HCT116 (cell line): Measurements from ENCODE around the gene PRXL2A. TPM values are rescaled to one million over a fixed set of nuclear protein-coding genes. Genes with fewer than 3 reads are reported as not detected.
"Not testable (repeated sequence)": the region's sequence is repeated elsewhere in the genome, so short reads cannot be mapped to it uniquely, and the experiment has no call there.

Experiments
- ATAC-seq: fragments of 200-7000 bp; cut with Tn5 transposase; 2 replicates; pipeline ENCODE4 v1.9.1; 2020; ENCODE audit warnings: mild to moderate bottlenecking, moderate library complexity
- BruUV-seq: library from RNA; stranded (reverse); fragments of 400-500 nt; replicated peaks from 2 replicates; lab custom pipeline; 2021; lab: Mats Ljungman, UMichigan
- CTCF ChIA-PET: fragments of 300-600 bp; sonication (Branson Sonifier 250); formaldehyde crosslinking; loops from one replicate; lab custom pipeline; 2021; ENCODE audit warnings: antibody characterized with exemption; lab: Charles Lee
- POLR2A ChIA-PET: fragments of 300-600, 350-600 bp; sonication (Branson Sonifier 250); formaldehyde crosslinking; loops from one replicate; lab custom pipeline; 2021; ENCODE audit warnings: antibody characterized with exemption; lab: Charles Lee
- RAD21 ChIA-PET, 2 experiments: fragments of 300-600 bp; sonication (Branson Sonifier 250); formaldehyde crosslinking; loops; one replicate each; lab custom pipeline; 2023; ENCODE audit warnings: low total read pairs in 2 of 2; ENCODE audit not compliant: uncharacterized antibody in 2 of 2, unreplicated experiment in 2 of 2, low non-redundant PET in 1 of 2; lab: Charles Lee
- DNase-seq: peaks from one replicate; pipeline ENCODE4 v3.0.0-alpha.2; 2010; ENCODE audit warnings: low read depth, low spot score
- H2AFZ ChIP-seq: fragments of 200-600 bp; shearing (Covaris generic), sonication (generic); 2 replicates; pipeline ENCODE4 v1.6.1; 2017; ENCODE audit warnings: low read depth, mixed run types, mixed read lengths, antibody characterized with exemption, low read length; ENCODE audit not compliant: poor library complexity, severe bottlenecking
- H3K27ac ChIP-seq: 2 replicates; pipeline ENCODE4 v1.5.1; 2012; ENCODE audit warnings: low read depth, low read length
- H3K27me3 ChIP-seq: fragments of 200-600 bp; sonication (generic); 2 replicates; pipeline ENCODE4 v1.6.1; 2016; ENCODE audit warnings: mixed run types, low read length, mixed read lengths; ENCODE audit not compliant: insufficient read depth
- H3K36me3 ChIP-seq, 2 experiments: fragments of 200-500 bp in 1 of 2; fragments of 200-600 bp in 1 of 2; sonication (Bioruptor generic) in 1 of 2; sonication (generic) in 1 of 2; 2 replicates each; pipeline versions ENCODE4 v1.5.1 to v1.6.1; 2014 to 2016; ENCODE audit warnings: low read length in 2 of 2, inconsistent platforms in 1 of 2, mixed read lengths in 1 of 2, mixed run types in 1 of 2; ENCODE audit not compliant: insufficient read depth in 2 of 2, control insufficient read depth in 1 of 2
- H3K4me1 ChIP-seq, 2 experiments: fragments of 200-600 bp in 1 of 2; sonication (generic) in 1 of 2; 2 replicates each; pipeline versions ENCODE4 v1.5.1 to v1.6.1; 2012 to 2017; ENCODE audit warnings: low read length in 2 of 2, inconsistent platforms in 1 of 2, mild to moderate bottlenecking in 1 of 2, mixed read lengths in 1 of 2, mixed run types in 1 of 2, moderate library complexity in 1 of 2; ENCODE audit not compliant: insufficient read depth in 2 of 2, control insufficient read depth in 1 of 2
- H3K4me2 ChIP-seq: fragments of 200-600 bp; sonication (generic); 2 replicates; pipeline ENCODE4 v1.6.1; 2017; ENCODE audit warnings: mixed run types, low read length, mixed read lengths
- H3K4me3 ChIP-seq, 2 experiments: fragments of 200-600 bp in 1 of 2; sonication (generic) in 1 of 2; replicated peaks in 1 of 2; 2 replicates each; pipeline ENCODE4 v1.5.1; 2011 to 2016; ENCODE audit warnings: low read length in 2 of 2, control low read depth in 1 of 2, low read depth in 1 of 2, mild to moderate bottlenecking in 1 of 2, mixed read lengths in 1 of 2, mixed run types in 1 of 2
- H3K79me2 ChIP-seq: fragments of 200-600 bp; sonication (generic); 2 replicates; pipeline ENCODE4 v1.6.1; 2017; ENCODE audit warnings: mild to moderate bottlenecking, mixed run types, low read length, moderate library complexity, mixed read lengths; ENCODE audit not compliant: insufficient read depth
- H3K9ac ChIP-seq: fragments of 200-600 bp; sonication (generic); 2 replicates; pipeline ENCODE4 v1.6.1; 2016; ENCODE audit warnings: low read length, mixed read lengths
- H3K9me2 ChIP-seq: fragments of 200-600 bp; sonication (generic), shearing (Covaris generic); 2 replicates; pipeline ENCODE4 v1.6.1; 2017; ENCODE audit warnings: mixed run types, mild to moderate bottlenecking, moderate library complexity; ENCODE audit not compliant: insufficient read depth
- H3K9me3 ChIP-seq, 2 experiments: fragments of 200-500 bp in 1 of 2; fragments of 200-600 bp in 1 of 2; sonication (Bioruptor generic) in 1 of 2; sonication (generic) in 1 of 2; 2 replicates each; pipeline ENCODE4 v1.6.1; 2014 to 2017; ENCODE audit warnings: low read length in 2 of 2, mixed read lengths in 2 of 2, inconsistent platforms in 1 of 2, low read depth in 1 of 2, mild to moderate bottlenecking in 1 of 2, mixed run types in 1 of 2, moderate library complexity in 1 of 2; ENCODE audit not compliant: control insufficient read depth in 1 of 2, insufficient read depth in 1 of 2
- H4K20me1 ChIP-seq: fragments of 200-600 bp; sonication (generic), shearing (Covaris generic); 2 replicates; pipeline ENCODE4 v1.6.1; 2017; ENCODE audit warnings: mixed run types, mild to moderate bottlenecking, moderate library complexity; ENCODE audit not compliant: insufficient read depth
- CBX3 ChIP-seq: IDR thresholded peaks from 2 replicates; pipeline ENCODE4 v1.6.1; 2012; ENCODE audit warnings: low read depth
- CEBPB ChIP-seq: IDR thresholded peaks from 2 replicates; pipeline ENCODE4 v1.6.1; 2012; ENCODE audit warnings: low read depth
- FOSL1 ChIP-seq: IDR thresholded peaks from 2 replicates; pipeline ENCODE4 v1.6.1; 2012; ENCODE audit warnings: low read depth
- JUND ChIP-seq: IDR thresholded peaks from 2 replicates; pipeline ENCODE4 v1.6.1; 2012
- MAX ChIP-seq: IDR thresholded peaks from 2 replicates; pipeline ENCODE4 v1.6.1; 2012
- POLR2A ChIP-seq: IDR thresholded peaks from 2 replicates; pipeline ENCODE4 v1.7.0; 2011; ENCODE audit warnings: borderline replicate concordance; ENCODE audit not compliant: insufficient read depth, insufficient read length; ENCODE audit errors: extremely low read depth
- RAD21 ChIP-seq: IDR thresholded peaks from 2 replicates; pipeline ENCODE4 v1.6.1; 2012; ENCODE audit warnings: low read depth, mild to moderate bottlenecking
- SIN3A ChIP-seq: IDR thresholded peaks from 2 replicates; pipeline ENCODE4 v1.6.1; 2012; ENCODE audit warnings: low read depth
- SP1 ChIP-seq: IDR thresholded peaks from 2 replicates; pipeline ENCODE4 v1.6.1; 2012; ENCODE audit warnings: low read depth
- SRF ChIP-seq: IDR thresholded peaks from 2 replicates; pipeline ENCODE4 v1.6.1; 2012; ENCODE audit warnings: low read depth
- ZBTB33 ChIP-seq: IDR thresholded peaks from 2 replicates; pipeline ENCODE4 v1.6.1; 2011; ENCODE audit warnings: mild to moderate bottlenecking, low read length, moderate library complexity; ENCODE audit not compliant: insufficient replicate concordance; ENCODE audit errors: extremely low read depth
- ZNF274 ChIP-seq: fragments of 200-500 bp; sonication (Bioruptor generic); IDR thresholded peaks from 2 replicates; pipeline ENCODE4 v1.6.1; 2014; ENCODE audit warnings: mild to moderate bottlenecking, low read depth, low read length, inconsistent platforms
- intact Hi-C: fragments of 100-400 bp; cut with micrococcal nuclease; formaldehyde crosslinking; loops from 2 replicates; pipeline ENCODE4 v1.10.0; 2022
- total RNA-seq: library from RNA; stranded (reverse); gene quantifications from one replicate; pipeline ENCODE4 v1.2.1, GENCODE V29; 2021; ENCODE audit not compliant: unreplicated experiment
- TF ChIP-seq, protein P1 (sequence below): IDR thresholded peaks from 2 replicates; pipeline ENCODE4 v1.6.1; 2012

Gene PRXL2A
- total RNA-seq, 1 experiment from 2014 or later: 4.9 TPM

GRCh38 chr10:80477813-80478212 lies 69.5 kb downstream of the PRXL2A start:
- Histone ChIP-seq H3K4me3 (0 out of 4 replicates have a peak overlapping the region, but pooled peaks of 1 of the 2 experiments have one; percentile 4), H3K27me3 (no peaks in the 10 kb centered on the region), H3K9me2 (no peaks in the 10 kb centered on the region), H2AFZ (no peak overlapping the region), H3K79me2 (peaks cover 77% of the 10 kb centered on the region), H3K4me1 (peaks cover 31 to 67% of the 10 kb centered on the region in 2 experiments), H3K27ac (no peak overlapping the region; the same call in 1 of the 2 replicates), H3K9me3 (peaks cover 0 to 6% of the 10 kb centered on the region in 2 experiments; a peak in 1 of 4 replicates), H4K20me1 (no peaks in the 10 kb centered on the region), H3K9ac (0 out of 2 replicates have a peak overlapping the region, but pooled peaks have one; percentile 0), H3K36me3 (peaks cover 0 to 16% of the 10 kb centered on the region in 2 experiments; a peak in 1 of 4 replicates), H3K4me2 (peak overlapping the region; percentile 40)
- BruUV-seq: no TSS peak
- no peak for TF ChIP-seq ZBTB33
- TF ChIP-seq RAD21: 0 out of 2 replicates have a peak, but pooled peaks have one; percentile 18
- TF ChIP-seq POLR2A: no peak
- TF ChIP-seq MAX: peak; percentile 46
- TF ChIP-seq CEBPB: peak; percentile 52
- TF ChIP-seq SP1: peak; percentile 71
- TF ChIP-seq, protein P1, sequence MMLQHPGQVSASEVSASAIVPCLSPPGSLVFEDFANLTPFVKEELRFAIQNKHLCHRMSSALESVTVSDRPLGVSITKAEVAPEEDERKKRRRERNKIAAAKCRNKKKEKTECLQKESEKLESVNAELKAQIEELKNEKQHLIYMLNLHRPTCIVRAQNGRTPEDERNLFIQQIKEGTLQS: peak; percentile 70; the same call in 1 of the 2 replicates
- TF ChIP-seq SIN3A: peak; percentile 60; the same call in 1 of the 2 replicates
- peak; percentile 88 for TF ChIP-seq JUND
- TF ChIP-seq SRF: peak; percentile 57
- peak; percentile 93 for TF ChIP-seq CBX3
- TF ChIP-seq ZNF274: no peak
- peak; percentile 93 for TF ChIP-seq FOSL1
- ATAC-seq (peak; percentile 87), DNase-seq (peak; percentile 69)
- intact Hi-C loops: no loop called here
- ChIA-PET CTCF (interaction anchor here (0.9 to 2.0 kb wide), 2 partner anchors 16 to 28 kb away, joined by 3 to 7 read pairs; no protein-coding TSS in a partner anchor), RAD21 (no interaction called here), POLR2A (interaction anchor here (1.0 kb wide), 1 partner anchor 16 kb away, joined by 3 read pairs; no protein-coding TSS in a partner anchor)

GRCh38 chr10:80480373-80480772 lies 72.0 kb downstream of the PRXL2A start:
- H3K27me3 ChIP-seq, POLR2A ChIA-PET, H2AFZ ChIP-seq, H3K4me3 ChIP-seq, H3K9ac ChIP-seq, BruUV-seq, DNase-seq, CTCF ChIA-PET, intact Hi-C loops, H3K27ac ChIP-seq, H4K20me1 ChIP-seq, H3K9me2 ChIP-seq, RAD21 ChIA-PET, H3K4me2 ChIP-seq, ATAC-seq, H3K9me3 ChIP-seq: not testable (repeated sequence)
- peaks cover 0 to 16% of the 10 kb centered on the region in 2 experiments; a peak in 1 of 4 replicates for H3K36me3 ChIP-seq
- peaks cover 36 to 71% of the 10 kb centered on the region in 2 experiments for H3K4me1 ChIP-seq
- H3K79me2 ChIP-seq: peaks cover 77% of the 10 kb centered on the region
